GM12874 (cell line): ENCODE data around the gene CLDN9.

Experiments used
- TF ChIP-seq, protein P1 (sequence below): IDR thresholded peaks from 2 replicates; pipeline ENCODE4 v1.5.1; 2011; ENCODE audit warnings: low read depth, mild to moderate bottlenecking, control low read depth, low read length, moderate library complexity; ENCODE audit not compliant: insufficient read depth

CLDN9 gene

GRCh38 chr16:3057181-3058138 is 44.7 kb downstream of the CLDN9 start:
- TF ChIP-seq, protein P1, sequence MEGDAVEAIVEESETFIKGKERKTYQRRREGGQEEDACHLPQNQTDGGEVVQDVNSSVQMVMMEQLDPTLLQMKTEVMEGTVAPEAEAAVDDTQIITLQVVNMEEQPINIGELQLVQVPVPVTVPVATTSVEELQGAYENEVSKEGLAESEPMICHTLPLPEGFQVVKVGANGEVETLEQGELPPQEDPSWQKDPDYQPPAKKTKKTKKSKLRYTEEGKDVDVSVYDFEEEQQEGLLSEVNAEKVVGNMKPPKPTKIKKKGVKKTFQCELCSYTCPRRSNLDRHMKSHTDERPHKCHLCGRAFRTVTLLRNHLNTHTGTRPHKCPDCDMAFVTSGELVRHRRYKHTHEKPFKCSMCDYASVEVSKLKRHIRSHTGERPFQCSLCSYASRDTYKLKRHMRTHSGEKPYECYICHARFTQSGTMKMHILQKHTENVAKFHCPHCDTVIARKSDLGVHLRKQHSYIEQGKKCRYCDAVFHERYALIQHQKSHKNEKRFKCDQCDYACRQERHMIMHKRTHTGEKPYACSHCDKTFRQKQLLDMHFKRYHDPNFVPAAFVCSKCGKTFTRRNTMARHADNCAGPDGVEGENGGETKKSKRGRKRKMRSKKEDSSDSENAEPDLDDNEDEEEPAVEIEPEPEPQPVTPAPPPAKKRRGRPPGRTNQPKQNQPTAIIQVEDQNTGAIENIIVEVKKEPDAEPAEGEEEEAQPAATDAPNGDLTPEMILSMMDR, result no peak

GRCh38 chr16:3058139-3059030 is 45.7 kb downstream of the CLDN9 start:
- TF ChIP-seq, protein P1, result peak; percentile 56

DNA sequence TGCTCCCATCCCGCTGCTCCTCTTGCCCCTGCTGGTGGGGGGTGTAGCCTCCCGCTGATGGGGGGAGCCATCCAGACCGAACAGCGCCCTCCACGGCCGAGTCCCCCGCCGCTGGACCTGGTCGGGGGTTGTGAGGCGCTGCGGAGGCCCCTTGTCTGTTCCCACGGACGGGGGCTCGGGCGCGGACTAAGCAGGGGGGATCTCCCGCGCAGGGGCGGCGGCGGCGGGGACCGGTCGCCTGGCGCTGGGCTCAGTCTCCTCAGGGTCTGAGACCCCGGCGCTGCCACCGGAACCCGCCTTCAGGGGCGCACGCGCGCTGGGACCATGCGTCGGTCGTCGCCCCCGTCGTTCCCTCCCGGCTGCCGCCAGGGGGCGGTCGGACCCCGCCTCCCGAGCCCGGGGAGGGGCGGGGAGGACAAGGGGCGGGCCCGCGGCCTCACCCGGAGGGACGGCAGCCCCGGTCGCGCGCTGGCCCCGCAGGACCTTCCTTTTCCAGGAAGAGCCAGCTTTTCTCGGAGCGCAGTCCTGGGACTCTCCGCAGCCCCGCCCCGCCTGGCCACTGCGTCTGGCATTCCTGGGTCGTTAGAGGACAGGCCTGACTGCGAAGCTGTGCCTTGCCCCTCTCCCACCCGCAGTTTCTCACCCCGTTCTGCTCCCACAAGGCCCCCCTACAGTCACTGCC is 46.5 kb downstream of the CLDN9 start:
- TF ChIP-seq, protein P1, result peak; percentile 90

DNA sequence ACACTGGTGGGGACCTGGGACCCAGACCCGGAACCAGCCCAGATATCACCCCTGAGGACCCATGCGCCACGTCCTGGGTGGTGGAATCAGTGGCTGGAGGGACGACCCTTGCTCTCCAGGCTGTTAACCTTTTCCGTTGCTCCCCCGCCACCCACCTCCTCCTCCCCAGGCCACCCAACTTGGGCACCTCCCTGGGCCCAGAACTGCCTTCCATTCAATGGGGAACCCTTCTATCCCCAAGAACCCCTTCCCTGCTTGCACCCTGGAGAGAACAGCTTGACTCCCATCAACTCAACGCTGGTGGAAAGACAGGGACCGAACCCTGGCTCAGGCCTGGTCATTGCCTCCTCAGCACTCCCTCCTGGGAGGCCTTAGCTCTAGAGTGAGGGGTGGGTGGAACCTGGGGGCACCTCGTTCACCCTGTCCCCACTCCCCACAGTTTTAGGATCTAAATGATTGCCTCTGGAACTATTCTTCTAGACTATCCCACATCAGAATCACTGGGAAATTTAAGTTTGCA is 47.1 kb downstream of the CLDN9 start:
- TF ChIP-seq, protein P1, result no peak

DNA sequence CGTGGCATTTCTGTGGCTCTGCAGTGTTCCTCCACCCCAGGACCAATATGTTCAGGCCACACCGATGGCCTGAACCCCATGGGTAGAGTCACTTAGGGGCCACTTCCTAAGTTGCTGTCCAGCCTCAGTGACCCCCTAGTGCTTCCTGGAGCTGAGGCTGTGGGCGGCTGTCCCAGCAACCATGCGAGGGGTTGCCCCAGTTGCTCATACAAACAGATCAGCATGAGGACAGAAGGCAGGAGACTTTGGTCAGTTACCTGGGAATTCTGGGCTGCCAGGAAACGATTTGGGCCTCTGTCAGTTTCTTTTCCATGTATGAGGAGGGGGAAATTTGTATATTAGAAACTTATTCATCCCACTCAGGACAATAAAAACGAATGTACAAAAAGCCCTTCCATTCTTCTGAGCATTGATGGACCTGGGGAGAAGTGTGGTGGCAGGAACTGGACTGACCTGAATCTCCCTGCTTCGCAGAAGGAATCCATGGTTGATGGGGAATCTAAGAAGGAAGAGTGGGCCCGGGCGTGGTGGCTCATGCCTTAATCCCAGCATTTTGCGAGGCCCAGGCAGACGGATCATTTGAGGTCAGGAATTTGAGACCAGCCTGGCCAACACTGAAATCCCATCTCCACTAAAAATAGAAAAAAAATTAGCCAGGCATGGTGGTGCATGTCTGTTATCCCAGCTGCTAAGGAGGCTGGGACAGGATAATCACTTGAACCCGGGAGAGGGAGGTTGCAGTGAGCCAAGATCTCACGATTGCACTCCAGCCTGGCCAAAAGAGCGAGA is 47.8 kb downstream of the CLDN9 start:
- TF ChIP-seq, protein P1, result no peak

DNA sequence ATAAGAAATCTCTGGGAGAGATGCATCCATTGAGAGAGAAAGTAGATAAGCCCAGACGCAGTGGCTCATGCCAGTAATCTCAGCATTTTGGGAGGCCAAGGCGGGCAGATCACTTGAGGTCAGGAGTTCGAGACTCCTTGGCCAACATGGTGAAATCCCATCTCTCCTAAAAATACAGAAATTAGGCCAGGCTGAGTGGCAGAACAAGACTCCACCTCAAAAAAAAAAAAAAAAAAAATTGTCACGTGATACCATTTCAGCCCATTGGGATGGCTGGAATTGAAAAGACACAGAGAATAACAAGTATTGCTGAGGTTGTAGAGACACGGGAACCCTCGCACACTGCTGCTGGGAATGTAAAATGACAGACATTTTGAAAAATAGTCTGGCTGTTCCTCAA is 49.8 kb downstream of the CLDN9 start:
- TF ChIP-seq, protein P1, result no peak
